Activated CD4-positive, alpha-beta memory T cell treated with anti-CD3 and anti-CD28 coated beads for 36 hours (primary cell): ENCODE results near the gene ZNF444. TPM values are rescaled to one million over a fixed set of nuclear protein-coding genes. Genes with fewer than 3 reads are reported as not detected.
"Not testable (repeated sequence)": the region's sequence is repeated elsewhere in the genome, so short reads cannot be mapped to it uniquely, and the experiment has no call there.

Source experiments
- CTCF ChIA-PET: fragments of 350-600 bp; sonication (Branson Sonifier 250); formaldehyde crosslinking; loops from one replicate; lab custom pipeline; 2021; ENCODE audit warnings: antibody characterized with exemption, inconsistent platforms; lab: Charles Lee
- POLR2A ChIA-PET: fragments of 350-600 bp; sonication (Branson Sonifier 250); formaldehyde crosslinking; loops from one replicate; lab custom pipeline; 2021; ENCODE audit warnings: antibody characterized with exemption; lab: Charles Lee
- DNase-seq: peaks from one replicate; pipeline ENCODE4 v3.0.0-alpha.2; 2020
- H3K27ac Mint-ChIP-seq: one replicate; pipeline ENCODE4 v1.8.0; 2021; ENCODE audit warnings: mixed read lengths
- H3K27me3 Mint-ChIP-seq: one replicate; pipeline ENCODE4 v1.8.0; 2021; ENCODE audit warnings: mixed read lengths
- H3K36me3 Mint-ChIP-seq: one replicate; pipeline ENCODE4 v1.8.0; 2021; ENCODE audit warnings: mixed read lengths
- H3K4me1 Mint-ChIP-seq: one replicate; pipeline ENCODE4 v1.8.0; 2021; ENCODE audit warnings: low read depth, mixed read lengths
- H3K4me3 Mint-ChIP-seq: one replicate; pipeline ENCODE4 v1.8.0; 2021; ENCODE audit warnings: mild to moderate bottlenecking, mixed read lengths
- H3K9me3 Mint-ChIP-seq: one replicate; pipeline ENCODE4 v1.8.0; 2021; ENCODE audit warnings: mixed read lengths
- intact Hi-C: fragments of 100-400 bp; cut with micrococcal nuclease; formaldehyde crosslinking; loops from one replicate; pipeline ENCODE4 v1.15.1; 2023
- total RNA-seq, 2 experiments: library from RNA; stranded (reverse); gene quantifications; one replicate each; pipeline ENCODE4 v1.2.3, GENCODE V29; 2021

The ZNF444 gene
- 10 to 100 TPM; 23.1 to 26.1 TPM for total RNA-seq

DNA sequence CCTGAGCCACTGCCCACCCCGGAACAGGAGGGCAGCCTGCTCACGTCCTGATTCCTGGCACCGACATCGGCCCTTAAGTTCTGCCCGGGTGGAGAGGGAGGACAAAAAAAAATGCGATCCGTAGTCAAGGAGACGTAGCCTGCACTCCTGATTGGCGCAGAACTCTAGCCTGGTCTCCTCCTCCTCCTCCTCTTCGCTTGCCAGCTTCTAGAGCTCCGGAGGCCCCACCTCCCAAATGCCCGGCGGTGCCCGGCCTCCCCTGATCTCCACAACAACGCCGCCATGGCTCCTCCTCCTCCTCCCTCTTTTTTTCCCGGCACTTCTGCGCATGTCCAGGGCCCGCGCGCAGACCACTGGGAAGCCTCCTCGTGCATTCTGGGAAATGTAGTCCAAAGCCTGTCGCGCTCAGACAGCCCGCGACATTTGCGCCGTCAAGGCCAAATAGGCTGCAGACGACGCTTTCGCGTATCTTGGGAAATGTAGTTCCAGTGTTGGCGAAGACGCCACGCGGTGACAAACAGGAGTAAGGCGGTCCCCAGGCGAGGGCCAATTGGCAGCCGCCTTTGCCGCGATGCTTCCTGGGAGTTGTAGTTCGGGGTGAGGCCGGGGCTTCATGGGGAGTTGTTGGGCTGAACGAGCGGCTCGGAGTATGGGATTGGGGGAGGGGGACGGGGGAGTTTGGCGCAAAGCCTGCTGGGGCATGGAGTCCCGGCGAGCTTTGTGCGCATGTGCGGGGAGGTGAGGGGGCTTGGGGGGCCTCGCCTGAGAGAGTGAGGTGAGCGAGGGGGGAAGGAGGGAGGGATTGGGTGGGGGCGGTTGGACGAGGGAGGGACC lies at the start of gene ZNF444:
ZNF444 (plus strand) TSS at position 705 of the 834 bp plus-strand sequence. CDS start 5,625 bp downstream, outside the sequence.
- DNase-seq = peak; percentile 99
- ChIA-PET POLR2A (interaction anchor here (0.6 to 2.6 kb wide), 4 partner anchors 20 to 507 kb away, joined by 3 to 11 read pairs (median 4); partner anchors contain the start of gene ZNF787), CTCF (interaction anchor here (0.6 to 1.3 kb wide), 2 partner anchors 20 to 31 kb away, joined by 3 to 5 read pairs; partner anchors contain the start of gene ZNF787)
- Mint-ChIP-seq H3K27ac (peak within 1 kb of the TSS; percentile 95), H3K4me1 (peaks cover 31% of the 10 kb centered on the region), H3K36me3 (no peaks in the 10 kb centered on the region), H3K4me3 (peak within 1 kb of the TSS; percentile 92), H3K27me3 (no peaks in the 10 kb centered on the region), H3K9me3 (no peaks in the 10 kb centered on the region)
- intact Hi-C loops = loop anchor here (1.0 to 5.0 kb wide), 4 partner anchors 19 to 252 kb away; partner anchors contain the start of genes ZNF582 and ZNF787

DNA sequence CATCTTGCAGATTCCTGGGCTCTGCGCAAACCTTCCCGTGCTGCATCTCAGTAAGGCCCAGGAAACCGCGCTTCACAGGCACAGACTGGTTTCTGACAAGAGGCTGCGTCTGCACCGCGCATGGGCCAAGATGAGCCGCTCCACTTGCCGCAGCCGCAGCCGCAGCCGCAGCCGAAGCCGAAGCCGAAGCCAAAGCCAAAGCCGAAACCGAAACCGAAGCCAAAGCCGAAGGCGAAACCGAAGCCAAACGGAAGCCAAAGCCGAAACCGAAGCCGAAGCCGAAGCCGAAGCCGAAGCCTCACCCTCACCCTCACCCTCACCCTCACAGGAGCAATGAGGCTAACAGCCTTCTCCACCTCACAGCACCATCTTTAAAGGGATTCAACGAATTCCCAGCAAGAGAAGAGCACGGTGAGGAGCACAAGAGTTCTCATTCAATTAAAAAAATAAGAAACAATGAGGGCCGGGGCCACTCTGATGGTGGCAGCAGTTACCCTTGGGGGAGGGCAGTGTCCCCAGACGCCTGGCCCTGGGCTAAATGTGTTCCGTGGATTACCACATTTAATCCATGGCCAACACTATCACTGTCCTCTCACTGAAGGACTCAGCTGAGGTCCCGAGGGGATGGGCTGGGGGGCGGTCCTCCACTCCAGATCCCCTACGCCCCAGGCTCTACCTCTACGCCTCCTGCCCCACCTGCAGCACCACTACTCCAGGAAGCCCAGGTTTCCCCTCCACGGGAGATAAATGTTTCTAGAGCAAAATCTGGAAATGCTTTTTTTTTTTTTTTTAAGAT lies 49.1 kb upstream of the ZNF444 start:
- Mint-ChIP-seq H3K27me3 (no peaks in the 10 kb centered on the region), H3K9me3 (peaks cover 5% of the 10 kb centered on the region), H3K4me1 (no peaks in the 10 kb centered on the region), H3K4me3 (no peak overlapping the region), H3K27ac (no peak overlapping the region), H3K36me3 (peaks cover 30% of the 10 kb centered on the region)
- intact Hi-C loops = no loop called here
- ChIA-PET POLR2A (no interaction called here), CTCF (interaction anchor here (1.0 to 1.9 kb wide), 3 partner anchors 11 to 26 kb away, joined by 4 to 5 read pairs (median 5); no protein-coding TSS in a partner anchor)
- DNase-seq = no peak

DNA sequence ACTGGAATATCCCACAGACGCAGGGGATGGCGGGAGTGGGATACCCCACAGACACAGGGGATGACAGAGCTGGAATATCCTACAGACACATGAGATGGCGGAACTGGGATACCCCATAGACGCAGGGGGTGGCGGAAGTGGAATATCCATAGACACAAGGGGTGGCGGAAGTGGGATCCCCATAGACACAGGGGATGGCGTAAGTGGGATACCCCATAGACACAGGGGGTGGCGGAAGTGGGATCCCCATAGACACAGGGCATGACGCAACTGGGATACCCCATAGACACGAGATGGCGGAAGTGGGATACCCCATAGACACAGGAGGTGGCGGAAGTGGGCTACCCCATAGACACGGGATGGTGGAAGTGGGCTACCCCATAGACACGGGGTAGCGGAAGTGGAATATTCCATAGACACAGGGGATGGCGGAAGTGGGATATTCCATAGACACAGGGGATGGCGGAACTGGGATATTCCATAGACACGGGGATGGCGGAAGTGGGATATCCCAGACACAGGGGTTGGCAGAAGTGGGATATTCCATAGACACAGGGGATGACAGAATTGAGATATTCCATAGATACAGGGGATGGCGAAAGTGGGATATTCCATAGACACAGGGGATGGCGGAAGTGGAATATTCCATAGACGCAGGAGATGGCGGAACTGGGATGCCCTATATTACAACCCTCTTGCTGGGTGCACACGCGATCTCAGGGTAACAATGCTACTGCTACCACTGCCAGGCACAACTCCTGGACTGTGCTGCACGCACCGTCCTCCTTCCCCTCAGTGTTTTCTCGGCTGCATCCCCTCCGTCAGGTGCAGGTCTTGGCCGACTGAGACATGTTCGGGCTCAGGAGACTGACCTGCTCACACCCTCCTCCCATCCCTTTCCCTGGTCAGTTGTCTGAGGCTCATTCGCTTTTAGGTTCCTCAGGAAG lies 48.1 kb upstream of the ZNF444 start:
- peaks cover 31% of the 10 kb centered on the region for H3K36me3 Mint-ChIP-seq
- POLR2A ChIA-PET = no interaction called here
- DNase-seq = no peak
- intact Hi-C loops = no loop called here
- H3K27me3 Mint-ChIP-seq = no peaks in the 10 kb centered on the region
- no peak overlapping the region for H3K27ac Mint-ChIP-seq
- no peaks in the 10 kb centered on the region for H3K4me1 Mint-ChIP-seq
- CTCF ChIA-PET = no interaction called here
- no peak overlapping the region for H3K4me3 Mint-ChIP-seq
- peaks cover 5% of the 10 kb centered on the region for H3K9me3 Mint-ChIP-seq

DNA sequence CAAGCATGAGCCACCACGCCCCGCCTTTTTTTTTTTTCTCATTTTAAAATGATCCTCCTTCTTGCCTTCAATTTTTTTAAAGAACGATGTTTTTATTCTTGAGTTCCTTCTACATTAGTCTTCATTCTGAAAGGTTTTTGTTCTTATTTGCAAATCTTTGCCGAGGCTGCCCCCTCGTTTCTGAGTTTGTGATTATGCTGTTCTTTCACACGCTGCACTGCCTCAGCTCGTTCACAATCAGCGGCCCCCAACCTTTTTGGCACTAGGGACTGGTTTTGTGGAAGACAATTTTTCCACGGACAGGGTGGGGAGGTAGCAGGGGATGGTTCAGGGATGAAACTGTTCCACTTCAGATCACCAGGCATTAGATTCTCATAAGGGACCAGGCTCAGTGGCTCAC lies 46.6 kb upstream of the ZNF444 start:
- CTCF ChIA-PET = no interaction called here
- Mint-ChIP-seq H3K27ac (no peak overlapping the region), H3K9me3 (peaks cover 5% of the 10 kb centered on the region), H3K27me3 (no peaks in the 10 kb centered on the region), H3K4me1 (no peaks in the 10 kb centered on the region), H3K4me3 (no peak overlapping the region), H3K36me3 (peaks cover 29% of the 10 kb centered on the region)
- DNase-seq = no peak
- POLR2A ChIA-PET = no interaction called here
- intact Hi-C loops = no loop called here

DNA sequence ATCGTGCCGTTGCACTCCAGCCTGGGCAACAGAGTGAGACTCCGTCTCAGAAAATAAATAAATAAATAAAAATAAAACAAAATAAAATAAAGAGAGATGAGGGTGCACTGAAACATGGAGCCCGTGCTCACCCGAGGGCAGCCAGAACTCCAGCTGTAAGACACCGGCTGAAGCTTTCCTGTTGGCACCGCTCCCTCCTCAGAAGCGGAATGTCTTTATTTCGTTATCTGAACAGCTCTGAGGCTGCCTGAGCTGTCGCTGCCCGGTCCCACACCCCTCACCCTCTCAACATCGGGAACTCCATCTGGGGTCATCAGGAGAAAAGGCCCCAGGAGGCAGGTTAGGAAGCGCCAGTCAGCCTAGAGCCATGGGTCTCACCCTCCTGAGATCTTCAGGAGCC lies 44.4 kb upstream of the ZNF444 start:
- ChIA-PET POLR2A (interaction anchor here (0.6 kb wide), 1 partner anchor 87 kb away, joined by 6 read pairs; no protein-coding TSS in a partner anchor), CTCF (interaction anchor here (0.7 to 1.2 kb wide), 2 partner anchors 16 to 21 kb away, joined by 3 to 4 read pairs; no protein-coding TSS in a partner anchor)
- Mint-ChIP-seq H3K9me3 (peaks cover 5% of the 10 kb centered on the region), H3K27ac (no peak overlapping the region), H3K27me3 (no peaks in the 10 kb centered on the region), H3K36me3 (peaks cover 23% of the 10 kb centered on the region), H3K4me1 (no peaks in the 10 kb centered on the region), H3K4me3 (no peak overlapping the region)
- intact Hi-C loops = no loop called here
- DNase-seq = no peak

DNA sequence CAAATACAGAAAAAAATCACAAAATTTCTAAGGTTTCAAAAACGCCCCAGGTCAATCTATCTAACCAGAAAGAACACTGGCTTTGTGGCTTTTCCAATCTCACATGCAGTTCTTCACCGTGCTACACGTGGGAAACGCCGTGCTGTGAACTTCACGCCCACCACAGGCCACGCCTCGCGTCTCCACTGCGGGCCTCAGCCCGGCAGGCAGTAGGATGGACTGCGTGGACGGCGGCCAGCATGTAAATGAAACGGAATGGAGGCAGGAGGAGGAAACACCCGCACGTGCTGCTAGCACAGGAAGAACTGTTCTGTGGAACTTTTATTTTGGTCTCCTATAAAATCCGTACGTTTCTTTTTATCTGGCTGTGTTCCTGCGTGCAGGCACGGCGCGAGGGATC lies 43.8 kb upstream of the ZNF444 start:
- peaks cover 23% of the 10 kb centered on the region for H3K36me3 Mint-ChIP-seq
- H3K9me3 Mint-ChIP-seq = peaks cover 5% of the 10 kb centered on the region
- intact Hi-C loops = no loop called here
- no peaks in the 10 kb centered on the region for H3K27me3 Mint-ChIP-seq
- CTCF ChIA-PET = no interaction called here
- no peak for DNase-seq
- no peaks in the 10 kb centered on the region for H3K4me1 Mint-ChIP-seq
- POLR2A ChIA-PET = no interaction called here
- H3K4me3 Mint-ChIP-seq = no peak overlapping the region
- H3K27ac Mint-ChIP-seq = no peak overlapping the region

DNA sequence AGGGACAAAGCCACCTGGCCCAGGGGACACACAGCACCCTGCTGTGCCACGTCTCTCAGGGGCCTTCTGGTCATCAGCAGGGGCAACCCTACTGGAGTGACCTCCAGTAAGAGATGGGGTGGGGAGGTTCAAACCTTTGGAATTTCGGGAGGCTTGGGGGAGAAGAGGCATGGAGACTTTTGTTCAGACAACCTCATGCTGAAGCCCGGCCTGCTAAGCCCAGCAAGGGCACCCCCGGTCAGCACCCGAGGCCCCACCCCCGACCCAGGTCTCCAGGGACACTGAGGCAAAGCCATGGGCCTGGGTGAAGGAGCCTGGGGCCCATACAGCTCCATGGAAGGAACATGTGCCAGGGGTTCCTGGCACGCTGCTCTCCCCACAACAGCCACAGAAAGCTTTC lies 43.3 kb upstream of the ZNF444 start:
- ChIA-PET CTCF (interaction anchor here (1.0 kb wide), 1 partner anchor 155 kb away, joined by 4 read pairs; no protein-coding TSS in a partner anchor), POLR2A (no interaction called here)
- H3K27ac Mint-ChIP-seq = no peak overlapping the region
- DNase-seq = no peak
- intact Hi-C loops = no loop called here
- peaks cover 21% of the 10 kb centered on the region for H3K36me3 Mint-ChIP-seq
- H3K4me3 Mint-ChIP-seq = no peak overlapping the region
- H3K27me3 Mint-ChIP-seq = no peaks in the 10 kb centered on the region
- no peaks in the 10 kb centered on the region for H3K4me1 Mint-ChIP-seq
- peaks cover 3% of the 10 kb centered on the region for H3K9me3 Mint-ChIP-seq

DNA sequence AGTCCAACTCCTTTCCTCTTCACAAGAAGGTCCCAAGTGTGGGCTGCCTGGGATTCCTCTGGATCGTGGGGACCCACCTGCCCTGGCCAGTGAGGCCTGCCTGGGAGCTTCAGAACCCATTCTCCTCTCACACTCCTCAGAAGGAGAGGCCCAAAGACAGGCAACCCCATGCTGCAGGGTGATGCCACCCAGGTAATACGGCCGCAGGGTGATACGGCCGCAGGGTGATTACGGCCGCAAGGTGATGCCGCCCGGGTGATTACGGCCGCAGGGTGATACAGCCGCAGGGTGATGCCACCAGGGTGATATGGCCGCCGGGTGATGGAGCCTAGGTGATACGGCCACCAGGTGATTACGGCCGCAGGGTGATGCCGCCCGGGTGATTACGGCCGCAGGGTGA lies 42.9 kb upstream of the ZNF444 start:
- CTCF ChIA-PET = interaction anchor here (1.0 kb wide), 1 partner anchor 154 kb away, joined by 4 read pairs; no protein-coding TSS in a partner anchor
- intact Hi-C loops, H3K9me3 Mint-ChIP-seq, H3K4me1 Mint-ChIP-seq, H3K4me3 Mint-ChIP-seq, H3K27me3 Mint-ChIP-seq, H3K27ac Mint-ChIP-seq, DNase-seq, POLR2A ChIA-PET: not testable (repeated sequence)
- H3K36me3 Mint-ChIP-seq = peaks cover 17% of the 10 kb centered on the region

DNA sequence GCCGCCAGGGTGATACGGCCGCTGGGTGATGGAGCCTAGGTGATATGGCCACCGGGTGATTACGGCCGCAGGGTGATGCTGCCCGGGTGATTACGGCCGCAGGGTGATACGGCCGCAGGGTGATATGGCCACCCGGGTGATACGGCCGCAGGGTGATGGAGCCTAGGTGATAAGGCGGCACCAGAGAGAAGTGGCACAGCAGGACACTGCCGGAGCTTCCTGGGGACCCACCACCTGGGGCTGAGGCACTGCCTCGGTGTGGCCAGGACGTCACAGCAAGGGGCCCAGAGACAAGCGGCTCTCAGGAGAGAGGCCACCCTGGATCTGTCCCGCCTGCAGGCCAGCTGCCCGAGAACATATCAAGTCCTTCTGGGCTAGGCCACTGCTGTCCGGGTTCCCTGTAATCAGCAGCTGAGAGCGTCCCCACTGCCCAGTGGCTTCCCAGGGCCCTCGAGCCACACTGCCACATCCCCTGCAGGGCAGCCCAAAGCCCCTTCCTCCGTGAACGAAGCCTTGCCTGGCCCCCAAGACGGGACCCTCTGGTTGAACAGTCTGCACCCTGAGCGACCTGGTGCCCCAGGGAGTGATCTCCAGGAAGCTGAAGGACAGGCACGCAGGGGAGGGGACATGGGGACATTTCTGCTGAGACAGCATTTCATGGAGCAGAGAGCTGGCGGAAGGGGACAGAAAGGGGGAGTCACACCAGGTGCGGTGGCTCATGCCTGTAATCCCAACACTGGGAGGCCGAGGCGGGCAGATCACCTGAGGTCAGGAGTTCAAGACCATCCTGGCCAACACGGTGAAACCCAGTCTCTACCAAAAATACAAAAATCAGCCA lies 42.1 kb upstream of the ZNF444 start:
- Mint-ChIP-seq H3K4me1 (no peaks in the 10 kb centered on the region), H3K27me3 (no peaks in the 10 kb centered on the region), H3K36me3 (peaks cover 16% of the 10 kb centered on the region), H3K27ac (no peak overlapping the region), H3K4me3 (no peak overlapping the region), H3K9me3 (no peaks in the 10 kb centered on the region)
- CTCF ChIA-PET = interaction anchor here (1.0 kb wide), 1 partner anchor 154 kb away, joined by 4 read pairs; no protein-coding TSS in a partner anchor
- POLR2A ChIA-PET = no interaction called here
- intact Hi-C loops = no loop called here
- DNase-seq = no peak

DNA sequence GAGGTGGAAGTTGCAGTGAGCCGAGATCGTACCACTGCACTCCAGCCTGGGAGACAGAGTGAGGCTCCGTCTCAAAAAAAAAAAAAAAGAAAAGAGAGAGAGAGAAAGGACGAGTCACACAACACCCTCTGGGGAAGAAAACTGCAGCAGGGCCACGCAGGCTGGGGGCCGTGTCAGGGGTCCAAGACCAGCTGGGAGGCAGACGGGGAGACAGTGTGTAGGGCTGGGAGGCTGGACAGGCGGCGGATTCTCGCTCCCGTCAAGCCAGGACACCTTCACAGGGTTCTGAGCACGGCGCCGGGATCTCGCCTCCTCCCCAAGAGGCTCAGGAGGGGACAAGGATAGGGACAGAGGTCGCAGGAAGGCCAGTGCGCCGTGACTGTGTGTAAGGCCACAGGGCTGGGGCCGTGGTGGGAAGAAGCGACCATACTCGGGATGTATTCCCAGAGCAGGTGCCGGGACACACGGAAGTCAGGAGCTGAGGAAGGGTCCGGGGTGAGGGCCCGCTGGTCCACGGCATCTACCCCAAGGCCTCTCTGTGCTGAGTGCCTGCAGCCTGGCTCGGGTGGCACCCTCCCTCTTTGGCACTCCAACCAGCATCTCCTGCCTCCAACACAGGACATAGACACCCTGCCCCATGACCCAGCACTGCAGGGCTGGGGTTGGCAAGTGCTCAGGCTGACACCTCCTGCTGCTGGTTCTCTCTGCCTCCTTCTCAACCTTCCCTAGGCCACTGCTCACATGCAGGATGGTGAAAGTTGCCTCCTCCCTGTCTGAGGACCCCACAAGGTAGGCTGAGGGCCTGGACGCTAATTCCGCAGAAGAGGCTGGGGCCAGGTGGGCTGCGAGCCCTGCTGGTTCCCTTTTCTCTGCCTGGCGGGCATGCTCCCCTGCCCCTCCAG lies 41.2 kb upstream of the ZNF444 start:
- no peaks in the 10 kb centered on the region for H3K9me3 Mint-ChIP-seq
- no peak overlapping the region for H3K4me3 Mint-ChIP-seq
- CTCF ChIA-PET = no interaction called here
- H3K4me1 Mint-ChIP-seq = peaks cover 3% of the 10 kb centered on the region
- POLR2A ChIA-PET = no interaction called here
- H3K36me3 Mint-ChIP-seq = peaks cover 13% of the 10 kb centered on the region
- DNase-seq = no peak
- H3K27me3 Mint-ChIP-seq = no peaks in the 10 kb centered on the region
- no peak overlapping the region for H3K27ac Mint-ChIP-seq
- intact Hi-C loops = no loop called here
